DOHH2 (cell line): ENCODE data around the gene CYP46A1.

Experiments used
- H3F3A ChIP-seq: fragments of 200-600 bp; sonication (generic), shearing (Covaris generic); 2 replicates; pipeline ENCODE4 v1.6.0; 2016; ENCODE audit warnings: antibody characterized with exemption, mild to moderate bottlenecking; ENCODE audit not compliant: control insufficient read depth, insufficient read depth
- H3K27ac ChIP-seq: fragments of 200-600 bp; sonication (generic); 2 replicates; pipeline ENCODE4 v1.5.1; 2014; ENCODE audit warnings: low read depth, mild to moderate bottlenecking, low read length, moderate library complexity
- H3K27me3 ChIP-seq: fragments of 200-600 bp; sonication (generic); 2 replicates; pipeline ENCODE4 v1.6.1; 2014; ENCODE audit warnings: mild to moderate bottlenecking, low read length, mixed read lengths; ENCODE audit not compliant: control insufficient read depth
- H3K36me3 ChIP-seq: fragments of 200-600 bp; sonication (generic); 2 replicates; pipeline ENCODE4 v1.6.1; 2014; ENCODE audit warnings: mild to moderate bottlenecking, low read length, moderate library complexity, mixed read lengths; ENCODE audit not compliant: control insufficient read depth
- H3K4me1 ChIP-seq: fragments of 200-600 bp; sonication (generic); 2 replicates; pipeline ENCODE4 v1.6.1; 2014; ENCODE audit warnings: mild to moderate bottlenecking, low read length, mixed read lengths; ENCODE audit not compliant: control insufficient read depth
- H3K4me2 ChIP-seq: fragments of 200-600 bp; sonication (generic); 2 replicates; pipeline ENCODE4 v1.6.0; 2014; ENCODE audit warnings: mild to moderate bottlenecking, low read length, moderate library complexity
- H3K4me3 ChIP-seq: fragments of 200-600 bp; sonication (generic); 2 replicates; pipeline ENCODE4 v1.5.1; 2014; ENCODE audit warnings: mild to moderate bottlenecking, low read length, mixed read lengths
- H3K79me2 ChIP-seq: fragments of 200-600 bp; sonication (generic); 2 replicates; pipeline ENCODE4 v1.6.1; 2014; ENCODE audit warnings: mild to moderate bottlenecking, low read length, mixed read lengths; ENCODE audit not compliant: control insufficient read depth
- H3K9me2 ChIP-seq: fragments of 200-600 bp; sonication (generic); replicated peaks from 2 replicates; pipeline ENCODE4 v1.6.1; 2014; ENCODE audit warnings: mild to moderate bottlenecking, low read length, mixed read lengths; ENCODE audit not compliant: control insufficient read depth
- H3K9me3 ChIP-seq: fragments of 200-600 bp; sonication (generic); 2 replicates; pipeline ENCODE4 v1.6.1; 2014; ENCODE audit warnings: antibody characterized with exemption, low read length, mixed read lengths; ENCODE audit not compliant: control insufficient read depth, insufficient read depth
- H4K20me1 ChIP-seq: fragments of 200-600 bp; sonication (generic); 2 replicates; pipeline ENCODE4 v1.6.0; 2014; ENCODE audit warnings: low read depth, mild to moderate bottlenecking, antibody characterized with exemption, low read length, moderate library complexity; ENCODE audit not compliant: control insufficient read depth, insufficient read depth
- CTCF ChIP-seq: fragments of 200-600 bp; sonication (generic); IDR thresholded peaks from one replicate; pipeline ENCODE4 v1.5.1; 2014; ENCODE audit warnings: antibody characterized with exemption, mild to moderate bottlenecking, low read depth, low read length; ENCODE audit not compliant: poor library complexity, severe bottlenecking
- EZH2phosphoT487 ChIP-seq: fragments of 200-600 bp; sonication (generic); IDR thresholded peaks from 2 replicates; pipeline ENCODE4 v1.6.1; 2017; ENCODE audit warnings: borderline replicate concordance, mild to moderate bottlenecking, antibody characterized with exemption, low read length, moderate library complexity, mixed read lengths

Gene CYP46A1

GRCh38 chr14:99688210-99688581 lies 4.1 kb downstream of the CYP46A1 start:
- peaks cover 19% of the 10 kb centered on the region for H3K4me1 ChIP-seq
- no peak overlapping the region for H3K27ac ChIP-seq

GRCh38 chr14:99688629-99689028 lies 4.5 kb downstream of the CYP46A1 start:
- H3K79me2 ChIP-seq, result no peaks in the 10 kb centered on the region
- H3K9me3 ChIP-seq, result no peaks in the 10 kb centered on the region
- no peaks in the 10 kb centered on the region for H3K36me3 ChIP-seq
- no peak overlapping the region for H3K4me3 ChIP-seq
- H3K9me2 ChIP-seq, result no peaks in the 10 kb centered on the region
- H3K4me2 ChIP-seq, result no peak overlapping the region
- H4K20me1 ChIP-seq, result no peaks in the 10 kb centered on the region
- H3K27me3 ChIP-seq, result peaks cover 21% of the 10 kb centered on the region
- 0 out of 2 replicates have a peak, but pooled peaks cover 4% of the 10 kb centered on the region for H3F3A ChIP-seq
- peaks cover 19% of the 10 kb centered on the region for H3K4me1 ChIP-seq
- no peak overlapping the region for H3K27ac ChIP-seq
- TF ChIP-seq EZH2phosphoT487 (no peak), CTCF (no peak)

More at GRCh38 chr14:99688210-99688581, 4.1 kb downstream of the CYP46A1 start:
- H3K9me2 ChIP-seq, result no peaks in the 10 kb centered on the region
- H3K27me3 ChIP-seq, result peaks cover 21% of the 10 kb centered on the region
- H3K79me2 ChIP-seq, result no peaks in the 10 kb centered on the region
- 0 out of 2 replicates have a peak, but pooled peaks cover 4% of the 10 kb centered on the region for H3F3A ChIP-seq
- H3K4me3 ChIP-seq, result no peak overlapping the region
- no peaks in the 10 kb centered on the region for H3K36me3 ChIP-seq
- no peaks in the 10 kb centered on the region for H3K9me3 ChIP-seq
- no peak for TF ChIP-seq EZH2phosphoT487
- no peak for TF ChIP-seq CTCF
- no peak overlapping the region for H3K4me2 ChIP-seq
- no peaks in the 10 kb centered on the region for H4K20me1 ChIP-seq

DNA sequence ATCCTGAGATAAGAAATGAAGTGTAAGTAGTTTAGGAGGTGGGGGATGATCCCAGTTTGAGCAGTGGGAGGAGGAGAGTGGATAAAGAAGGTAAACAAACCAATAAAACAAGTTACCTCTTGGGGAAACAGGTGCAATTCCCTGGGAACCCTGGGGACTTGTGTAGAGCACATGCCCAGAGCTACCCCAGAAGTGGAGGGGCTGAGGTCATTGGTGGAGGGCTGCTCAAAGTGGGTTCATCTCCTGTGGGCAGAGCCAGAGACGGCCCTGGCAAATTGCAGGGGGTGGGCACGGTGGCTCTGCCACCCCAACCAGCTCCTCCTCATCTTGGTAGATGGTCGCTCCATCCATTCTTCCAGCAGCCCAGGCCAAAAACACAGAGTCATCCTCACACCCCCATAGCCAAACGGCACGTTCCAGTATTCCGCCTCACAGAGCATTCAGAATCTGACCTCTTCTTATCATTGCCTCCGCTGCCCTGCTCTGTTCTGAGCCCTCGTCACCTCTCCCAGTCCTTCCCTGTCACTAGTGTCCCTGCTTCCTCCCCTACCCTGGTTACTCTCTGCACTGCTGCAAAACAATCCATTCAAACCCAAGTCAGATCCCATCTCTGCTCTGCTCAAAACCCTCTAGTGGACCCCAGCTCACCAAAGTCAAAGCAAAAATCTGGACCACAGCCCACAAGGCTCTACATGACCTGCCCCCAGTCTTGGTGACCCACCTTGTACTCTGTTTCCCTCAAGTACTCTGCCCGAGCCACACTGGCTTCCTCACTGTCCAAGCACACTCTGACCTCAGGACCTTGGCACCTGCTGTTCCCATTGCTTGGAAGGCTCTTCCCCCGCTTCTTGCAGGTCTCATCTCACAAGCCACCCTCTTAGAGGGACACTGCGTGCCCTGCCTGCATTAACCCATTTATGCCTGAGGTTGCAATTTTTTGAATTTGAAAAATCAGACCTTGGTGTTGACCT lies 5.5 kb downstream of the CYP46A1 start:
- no peak overlapping the region for H3K27ac ChIP-seq

More for the DNA sequence above, 5.5 kb downstream of the CYP46A1 start:
- Histone ChIP-seq H4K20me1 (no peaks in the 10 kb centered on the region), H3F3A (0 out of 2 replicates have a peak, but pooled peaks cover 4% of the 10 kb centered on the region), H3K9me2 (no peaks in the 10 kb centered on the region), H3K4me1 (peaks cover 16% of the 10 kb centered on the region), H3K4me2 (no peak overlapping the region), H3K27me3 (peaks cover 19% of the 10 kb centered on the region), H3K36me3 (no peaks in the 10 kb centered on the region), H3K4me3 (no peak overlapping the region), H3K79me2 (no peaks in the 10 kb centered on the region), H3K9me3 (no peaks in the 10 kb centered on the region)
- TF ChIP-seq EZH2phosphoT487 (no peak), CTCF (no peak)
